Islet of Langerhans (tissue), 1 donor: Measurements from ENCODE around the gene MTCH2.

Experiments used
- FAIRE-seq: peaks from one replicate; lab custom pipeline; 2011; peaks lifted over from hg19 to GRCh38; lab: Jason Lieb, UNC

MTCH2 gene

GRCh38 chr11:47589977-47590861 is 52.1 kb downstream of the MTCH2 start:
- no peak for FAIRE-seq

- FAIRE-seq: no peak
Measured at GRCh38 chr11:47589584-47589976, 52.8 kb downstream of the MTCH2 start.

GRCh38 chr11:47589118-47589517 is 53.2 kb downstream of the MTCH2 start:
- no peak for FAIRE-seq

GRCh38 chr11:47587723-47588326 is 54.5 kb downstream of the MTCH2 start:
- no peak for FAIRE-seq

- FAIRE-seq: no peak
Measured at GRCh38 chr11:47587039-47587716, 55.2 kb downstream of the MTCH2 start.

- FAIRE-seq: no peak
Measured at GRCh38 chr11:47586098-47586855, 56.1 kb downstream of the MTCH2 start, which contains the start of gene FAM180B. Gene FAM180B, plus strand, starts transcription at chr11:47586678. Its CDS starts 91 bp downstream, at chr11:47586769.

- no peak for FAIRE-seq
Measured at GRCh38 chr11:47583844-47584243, 58.5 kb downstream of the MTCH2 start.

GRCh38 chr11:47578524-47579494 is 63.5 kb downstream of the MTCH2 start, which contains the start of the genes KBTBD4 and NDUFS3:
Gene KBTBD4, minus strand, starts transcription at chr11:47578970. Its CDS starts 19 bp downstream, at chr11:47578951.
Gene NDUFS3, plus strand, starts transcription at chr11:47579074. Its CDS starts 18 bp downstream, at chr11:47579092.
- no peak for FAIRE-seq

GRCh38 chr11:47577460-47578041 is 64.8 kb downstream of the MTCH2 start:
- FAIRE-seq: no peak

- no peak for FAIRE-seq
Measured at GRCh38 chr11:47573321-47573720, 69.0 kb downstream of the MTCH2 start.

GRCh38 chr11:47572715-47573255 is 69.6 kb downstream of the MTCH2 start:
- FAIRE-seq: no peak

GRCh38 chr11:47571895-47572294 is 70.5 kb downstream of the MTCH2 start:
- no peak for FAIRE-seq

- FAIRE-seq: no peak
Measured at GRCh38 chr11:47571357-47571729, 71.0 kb downstream of the MTCH2 start.

- no peak for FAIRE-seq
Measured at GRCh38 chr11:47570651-47571356, 71.6 kb downstream of the MTCH2 start.

GRCh38 chr11:47569646-47570045 is 72.7 kb downstream of the MTCH2 start:
- FAIRE-seq: no peak
